Heart right ventricle (tissue), 16 donors: Measurements from ENCODE around the gene KRT71. TPM values are rescaled to one million over a fixed set of nuclear protein-coding genes. Genes with fewer than 3 reads are reported as not detected.

ENCODE experiments used
- ATAC-seq, 8 donors: fragments of 200-7000 bp; cut with Tn5 transposase; one replicate each; pipeline ENCODE4 v1.9.1; 2020; ENCODE audit warnings: mild to moderate bottlenecking in 8 of 8, moderate library complexity in 8 of 8, moderate number of reproducible peaks in 1 of 8
- DNase-seq, 2 donors: peaks; one replicate each; pipeline ENCODE4 v3.0.0-alpha.2; 2020
- H3K27ac ChIP-seq, 10 donors: fragments of 200-600 bp; sonication (generic) in 2 of 10; one replicate each; pipeline versions ENCODE4 v1.5.0 to v1.8.0; 2020 to 2022; ENCODE audit warnings: mild to moderate bottlenecking in 3 of 10
- H3K27me3 ChIP-seq, 7 donors: fragments of 200-600 bp; one replicate each; pipeline ENCODE4 v1.8.0; 2021 to 2022; ENCODE audit warnings: mild to moderate bottlenecking in 2 of 7
- H3K36me3 ChIP-seq, 9 donors: fragments of 200-600 bp; sonication (generic) in 1 of 9; one replicate each; pipeline versions ENCODE4 v1.5.0 to v1.8.0; 2020 to 2022; ENCODE audit warnings: mild to moderate bottlenecking in 2 of 9
- H3K4me1 ChIP-seq, 9 donors: fragments of 200-600 bp; sonication (generic) in 1 of 9; one replicate each; pipeline versions ENCODE4 v1.5.0 to v1.8.0; 2020 to 2022; ENCODE audit warnings: mild to moderate bottlenecking in 4 of 9
- H3K4me3 ChIP-seq, 10 donors: fragments of 200-600 bp; sonication (generic) in 2 of 10; one replicate each; pipeline versions ENCODE4 v1.5.0 to v1.8.0; 2020 to 2022; ENCODE audit warnings: mild to moderate bottlenecking in 7 of 10, moderate library complexity in 2 of 10
- H3K9me3 ChIP-seq, 11 donors: fragments of 200-600 bp in 10 of 11; sonication (generic) in 2 of 11; one replicate each; pipeline versions ENCODE4 v1.5.0 to v1.8.0; 2013 to 2022; ENCODE audit warnings: mild to moderate bottlenecking in 2 of 11, control low read depth in 1 of 11, moderate library complexity in 1 of 11
- CTCF ChIP-seq, 9 donors: fragments of 200-600 bp; sonication (generic) in 2 of 9; IDR thresholded peaks; one replicate each; pipeline versions ENCODE4 v1.5.0 to v1.8.0; 2021 to 2022; ENCODE audit warnings: antibody characterized with exemption in 9 of 9, mild to moderate bottlenecking in 5 of 9, moderate library complexity in 1 of 9
- WGBS, 2 donors: extraction: QIAGEN DNeasy Blood & Tissue Kit; methylation state at CpG; one replicate each; pipeline ENCODE4 v1.1.7; 2013; ENCODE audit warnings: inconsistent platforms in 1 of 2; 5-methylcytosine and 5-hydroxymethylcytosine counted together
- intact Hi-C, 10 donors: fragments of 100-400 bp; cut with DNase I; formaldehyde crosslinking; loops; one replicate each; pipeline versions ENCODE4 v1.11.1 to v1.14.2; 2022
- polyA plus RNA-seq, 2 donors: library from polyadenylated mRNA; stranded (reverse); fragments of 200-250 nt; gene quantifications; one replicate each; pipeline ENCODE4 v1.2.3, GENCODE V29; 2013
- total RNA-seq, 10 donors: library from RNA; stranded (reverse); fragmentation: NEBNext Ultra II Directional in 3 of 10; extraction: Animal tissue kit (Norgen Biotek cat#: 25700) in 3 of 10; gene quantifications; one replicate each; pipeline versions ENCODE4 v1.2.1 to v1.2.4, GENCODE V29; 2021 to 2023
- donor health status: Arrhythmogenic right ventricular cardiomyopathy.
- donor health status: ischemic (EF 13 %, LVEDD 7.1; RV severe dilation, severe dysfunction).
- donor health status: healthy with polysubstance abuse.
- donor health status: DM: no; HTN: yes; CAD: no.
- donor health status: DM: no; HTN: no; CAD: no.
- donor health status: ischemic (EF 25% LVEDD 6.9; RV normal size, moderate dysfunction).
- donor health status: ischemic (EF 25% LVEDD 5.7; RV mildly dilated, moderate dysfunction).
- donor health status: healthy.
- donor health status: DM: yes; HTN: yes; CAD: no.
- donor health status: Ischemic cardiomyopathy.
- donor health status: ischemic (EF 35%, LVEDD 5.7; RV mildly dilated, moderate dysfunction).
- donor health status: nonischemic (EF 11% LVEDD 7.7; RV severe dilation, severe dysfunction).
- donor health status: DM: yes; HTN: yes; CAD: no.
- donor health status: PGD.
- donor health status: ischemic (EF 29% LVEDD 5.4; RV normal size, mild dysfunction).
- donor health status: nonischemic (EF 23%, LVEDD 6.1; RV moderate dilation, normal function).

Gene KRT71
- total and polyA plus RNA-seq, 12 donors: not detected

GRCh38 chr12:52577316-52577715 lies 24.4 kb upstream of the KRT71 start:
- intact Hi-C loops: loop anchor here in 2 of 10 donors (5.0 to 10.0 kb wide), 2 partner anchors 407 to 425 kb away; no protein-coding TSS in a partner anchor
- Histone ChIP-seq H3K9me3 (no peaks in the 10 kb centered on the region), H3K36me3 (no peaks in the 10 kb centered on the region), H3K27ac (no peak overlapping the region), H3K4me3 (no peak overlapping the region), H3K27me3 (peaks cover 0 to 30% (median 8%) of the 10 kb centered on the region in 7 donors), H3K4me1 (no peaks in the 10 kb centered on the region)
- DNase-seq (no peak), ATAC-seq (no peak)
- no peak for TF ChIP-seq CTCF (IDR thresholded peaks at IDR 0.05)
- 88 to 92% methylated on average over 8 of the region's 8 CpGs for WGBS, 2 donors

- Histone ChIP-seq H3K4me3 (no peak overlapping the region), H3K27me3 (peaks cover 0 to 40% (median 15%) of the 10 kb centered on the region in 7 donors), H3K36me3 (no peaks in the 10 kb centered on the region), H3K4me1 (no peaks in the 10 kb centered on the region), H3K9me3 (no peaks in the 10 kb centered on the region), H3K27ac (no peak overlapping the region)
- intact Hi-C loops: loop anchor here in 2 of 10 donors (5.0 to 10.0 kb wide), 2 partner anchors 409 to 424 kb away; no protein-coding TSS in a partner anchor
- TF ChIP-seq CTCF (IDR thresholded peaks at IDR 0.05): no peak
- 91 to 92% methylated on average over 3 of the region's 3 CpGs for WGBS, 2 donors
- DNase-seq (no peak), ATAC-seq (no peak)
These were observed 23.0 kb upstream of the KRT71 start for GRCh38 chr12:52575948-52576347.

GRCh38 chr12:52575256-52575655 lies 22.3 kb upstream of the KRT71 start:
- peaks cover 0 to 40% (median 9%) of the 10 kb centered on the region in 7 donors for H3K27me3 ChIP-seq
- H3K4me1 ChIP-seq: no peaks in the 10 kb centered on the region
- no peak for DNase-seq
- ATAC-seq: no peak
- 88 to 90% methylated on average over 9 of the region's 9 CpGs for WGBS, 2 donors
- H3K27ac ChIP-seq: no peak overlapping the region
- TF ChIP-seq CTCF (IDR thresholded peaks at IDR 0.05): no peak
- H3K36me3 ChIP-seq: no peaks in the 10 kb centered on the region
- no peaks in the 10 kb centered on the region for H3K9me3 ChIP-seq
- no peak overlapping the region for H3K4me3 ChIP-seq
- intact Hi-C loops: loop anchor here in 2 of 10 donors (5.0 to 10.0 kb wide), 2 partner anchors 410 to 423 kb away; no protein-coding TSS in a partner anchor

- ATAC-seq: no peak
These were observed 20.8 kb upstream of the KRT71 start, which contains the start of gene KRT74 for GRCh38 chr12:52573743-52574142. KRT74 (minus strand) TSS chr12:52573843; CDS start chr12:52573777, 66 bp downstream.

More at GRCh38 chr12:52573743-52574142, 20.8 kb upstream of the KRT71 start, which contains the start of gene KRT74:
- DNase-seq: no peak
- Histone ChIP-seq H3K4me3 (no peak within 1 kb of the TSS), H3K36me3 (no peaks in the 10 kb centered on the region), H3K27me3 (peaks cover 0 to 55% (median 9%) of the 10 kb centered on the region in 7 donors), H3K4me1 (no peaks in the 10 kb centered on the region), H3K27ac (no peak within 1 kb of the TSS), H3K9me3 (no peaks in the 10 kb centered on the region)
- 52 to 72% methylated on average over 3 of the region's 3 CpGs for WGBS, 2 donors
- no peak for TF ChIP-seq CTCF (IDR thresholded peaks at IDR 0.05)
- intact Hi-C loops: loop anchor here in 1 of 10 donors (10.0 kb wide), 1 partner anchor 411 kb away; no protein-coding TSS in a partner anchor
